ENCODE results near the gene ACTR1B. TPM values are rescaled to one million over a fixed set of nuclear protein-coding genes. Genes with fewer than 3 reads are reported as not detected.
"Not testable (repeated sequence)": the region's sequence is repeated elsewhere in the genome, so short reads cannot be mapped to it uniquely, and the experiment has no call there.

Gene ACTR1B
- total and polyA plus RNA-seq, 8 donors = 47.5 to 92.1 (median 56.7) TPM

DNA sequence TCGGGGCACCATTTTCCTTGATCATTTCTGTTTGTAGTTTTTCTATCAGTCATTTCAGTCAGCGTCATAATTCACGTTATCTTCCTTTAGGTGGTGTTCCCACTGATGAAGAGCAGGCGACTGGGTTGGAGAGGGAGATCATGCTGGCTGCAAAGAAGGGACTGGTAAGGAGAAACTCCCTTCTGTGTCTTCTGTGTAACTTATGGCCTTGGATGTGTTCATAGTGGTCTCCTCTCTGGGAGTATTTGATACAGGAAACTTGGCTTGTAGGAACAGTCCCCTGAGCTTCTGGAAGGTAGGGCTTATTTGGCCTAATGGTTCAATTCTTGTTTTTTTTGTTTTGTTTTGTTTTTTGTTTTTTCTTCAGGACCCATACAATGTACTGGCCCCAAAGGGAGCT, 16.9 kb downstream of the ACTR1B start:
- Histone ChIP-seq H3K4me1 (peaks cover 10 to 28% (median 18%) of the 10 kb centered on the region in 4 donors), H3K4me3 (peak overlapping the region; percentile 94 to 98 (median 97)), H3K27me3 (no peaks in the 10 kb centered on the region), H3K9me3 (no peaks in the 10 kb centered on the region), H3K36me3 (peaks cover 25 to 41% (median 36%) of the 10 kb centered on the region in 4 donors), H3K27ac (peak overlapping the region in 4 of 5 donors; percentile 95 to 98 (median 96))
- intact Hi-C loops (cut with DNase I; ENCODE audit: low total_unique reads) = no loop called here
- WGBS, 5 donors = 67 to 79% (median 76%) methylated on average over 4 of the region's 4 CpGs
- TF ChIP-seq POLR2AphosphoS5 (IDR thresholded peaks at IDR 0.05) (no peak), POLR2A (IDR thresholded peaks at IDR 0.05) (no peak), EP300 (IDR thresholded peaks at IDR 0.05) (no peak)
- DNase-seq = no peak

DNA sequence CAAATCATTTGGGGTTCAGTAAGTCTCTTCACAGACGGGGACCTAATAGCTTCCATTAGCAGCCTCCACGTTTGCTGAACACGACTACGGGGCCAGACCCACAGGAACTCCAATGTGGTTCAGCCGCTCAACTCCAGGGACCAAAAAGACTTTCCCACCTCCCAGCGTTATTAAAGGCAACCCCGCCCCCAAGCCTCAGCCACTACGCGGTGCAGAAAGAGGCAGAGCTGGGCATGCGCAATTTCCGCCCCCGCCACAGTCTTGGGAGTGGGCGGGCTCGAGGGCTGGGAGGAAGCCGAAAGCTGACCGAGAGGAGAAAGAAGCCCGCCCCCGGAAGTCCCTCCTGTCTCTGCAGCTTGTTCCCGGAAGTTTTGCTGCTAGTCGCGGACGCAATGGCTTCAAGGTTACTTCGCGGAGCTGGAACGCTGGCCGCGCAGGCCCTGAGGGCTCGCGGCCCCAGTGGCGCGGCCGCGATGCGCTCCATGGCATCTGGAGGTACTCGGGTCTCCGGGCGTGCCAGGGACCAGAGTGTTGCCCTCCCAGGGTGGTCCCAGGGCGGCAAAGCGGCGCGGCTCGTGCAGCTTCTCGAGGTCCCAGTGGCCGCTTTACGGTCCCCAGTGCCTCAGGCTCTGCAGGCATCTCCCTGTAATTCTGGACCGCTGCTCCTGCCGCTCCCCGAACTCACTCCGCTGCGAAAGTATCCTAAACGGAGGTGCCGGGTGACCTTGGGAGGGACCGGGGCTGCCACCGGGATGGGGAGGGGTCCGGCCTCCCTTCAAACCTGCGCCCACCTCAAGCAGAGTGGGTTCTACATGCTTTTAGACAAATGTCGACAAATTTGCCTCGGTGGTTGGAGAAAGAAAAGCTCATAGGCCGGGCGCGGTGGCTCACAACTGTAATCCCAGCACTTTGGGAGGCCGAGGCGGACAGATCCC, 17.9 kb downstream of the ACTR1B start, which contains the start of gene COX5B:
Gene COX5B (plus strand): TSS at position 368 of the 935 bp plus-strand sequence. CDS start 25 bp downstream, at position 393.
- TF ChIP-seq POLR2AphosphoS5 (IDR thresholded peaks at IDR 0.05) (peak; percentile 80 to 95 (median 94)), EP300 (IDR thresholded peaks at IDR 0.05) (no peak), POLR2A (IDR thresholded peaks at IDR 0.05) (peak in 1 of 4 donors; percentile 72)
- TF ChIP-seq, protein P1, sequence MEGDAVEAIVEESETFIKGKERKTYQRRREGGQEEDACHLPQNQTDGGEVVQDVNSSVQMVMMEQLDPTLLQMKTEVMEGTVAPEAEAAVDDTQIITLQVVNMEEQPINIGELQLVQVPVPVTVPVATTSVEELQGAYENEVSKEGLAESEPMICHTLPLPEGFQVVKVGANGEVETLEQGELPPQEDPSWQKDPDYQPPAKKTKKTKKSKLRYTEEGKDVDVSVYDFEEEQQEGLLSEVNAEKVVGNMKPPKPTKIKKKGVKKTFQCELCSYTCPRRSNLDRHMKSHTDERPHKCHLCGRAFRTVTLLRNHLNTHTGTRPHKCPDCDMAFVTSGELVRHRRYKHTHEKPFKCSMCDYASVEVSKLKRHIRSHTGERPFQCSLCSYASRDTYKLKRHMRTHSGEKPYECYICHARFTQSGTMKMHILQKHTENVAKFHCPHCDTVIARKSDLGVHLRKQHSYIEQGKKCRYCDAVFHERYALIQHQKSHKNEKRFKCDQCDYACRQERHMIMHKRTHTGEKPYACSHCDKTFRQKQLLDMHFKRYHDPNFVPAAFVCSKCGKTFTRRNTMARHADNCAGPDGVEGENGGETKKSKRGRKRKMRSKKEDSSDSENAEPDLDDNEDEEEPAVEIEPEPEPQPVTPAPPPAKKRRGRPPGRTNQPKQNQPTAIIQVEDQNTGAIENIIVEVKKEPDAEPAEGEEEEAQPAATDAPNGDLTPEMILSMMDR (IDR thresholded peaks at IDR 0.05) = no peak
- Histone ChIP-seq H3K4me1 (peaks cover 10 to 28% (median 18%) of the 10 kb centered on the region in 4 donors), H3K4me3 (peak within 1 kb of the TSS; percentile 94 to 98 (median 97)), H3K27ac (peak within 1 kb of the TSS; percentile 95 to 98 (median 96)), H3K36me3 (peaks cover 25 to 39% (median 36%) of the 10 kb centered on the region in 4 donors), H3K27me3 (no peaks in the 10 kb centered on the region), H3K9me3 (no peaks in the 10 kb centered on the region)
- WGBS, 5 donors = 0 to 3% (median 1%) methylated on average over 44 to 63 of the region's 63 CpGs
- DNase-seq = peak; percentile 99 to 100
- intact Hi-C loops (cut with DNase I; ENCODE audit: low total_unique reads) = no loop called here

DNA sequence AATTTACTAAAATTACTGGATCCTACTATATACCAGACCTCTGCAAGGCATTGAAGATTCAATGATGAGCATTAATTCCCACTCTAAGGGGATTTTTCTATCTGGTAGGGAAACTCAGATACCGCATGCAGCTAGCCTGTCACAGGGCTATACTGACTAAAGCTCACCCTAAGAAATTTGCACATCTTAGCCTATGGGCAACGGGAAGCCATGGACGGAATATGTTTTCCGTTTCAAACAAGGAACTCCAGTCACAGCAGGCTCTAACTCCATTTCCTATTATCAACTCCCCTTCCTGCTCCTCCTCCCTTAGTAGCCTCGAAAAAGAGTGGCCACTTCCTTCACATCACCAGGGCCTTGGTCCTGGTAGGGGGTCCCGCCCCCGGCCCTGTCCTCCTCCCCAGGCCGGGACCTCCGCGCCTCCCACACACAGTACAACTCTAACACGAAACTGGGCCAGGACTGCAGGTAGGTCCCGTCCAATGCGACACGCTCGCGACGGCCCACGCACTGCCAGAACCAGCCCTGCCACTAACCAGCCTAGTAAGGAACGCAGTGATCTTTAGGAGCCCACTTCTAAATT, 18.6 kb downstream of the ACTR1B start:
- Histone ChIP-seq H3K4me1 (peaks cover 10 to 28% (median 18%) of the 10 kb centered on the region in 4 donors), H3K9me3 (no peaks in the 10 kb centered on the region), H3K27me3 (peaks cover 0 to 5% (median 0%) of the 10 kb centered on the region in 3 donors), H3K36me3 (peaks cover 25 to 32% (median 32%) of the 10 kb centered on the region in 4 donors), H3K27ac (peak overlapping the region; percentile 95 to 98 (median 96)), H3K4me3 (peak overlapping the region; percentile 94 to 98 (median 97))
- WGBS, 5 donors = 6 to 10% (median 7%) methylated on average over 19 of the region's 19 CpGs
- no peak for DNase-seq
- intact Hi-C loops (cut with DNase I; ENCODE audit: low total_unique reads) = no loop called here
- TF ChIP-seq EP300 (IDR thresholded peaks at IDR 0.05) (no peak), POLR2A (IDR thresholded peaks at IDR 0.05) (no peak), POLR2AphosphoS5 (IDR thresholded peaks at IDR 0.05) (no peak)
- TF ChIP-seq, protein P1 (IDR thresholded peaks at IDR 0.05) = no peak

DNA sequence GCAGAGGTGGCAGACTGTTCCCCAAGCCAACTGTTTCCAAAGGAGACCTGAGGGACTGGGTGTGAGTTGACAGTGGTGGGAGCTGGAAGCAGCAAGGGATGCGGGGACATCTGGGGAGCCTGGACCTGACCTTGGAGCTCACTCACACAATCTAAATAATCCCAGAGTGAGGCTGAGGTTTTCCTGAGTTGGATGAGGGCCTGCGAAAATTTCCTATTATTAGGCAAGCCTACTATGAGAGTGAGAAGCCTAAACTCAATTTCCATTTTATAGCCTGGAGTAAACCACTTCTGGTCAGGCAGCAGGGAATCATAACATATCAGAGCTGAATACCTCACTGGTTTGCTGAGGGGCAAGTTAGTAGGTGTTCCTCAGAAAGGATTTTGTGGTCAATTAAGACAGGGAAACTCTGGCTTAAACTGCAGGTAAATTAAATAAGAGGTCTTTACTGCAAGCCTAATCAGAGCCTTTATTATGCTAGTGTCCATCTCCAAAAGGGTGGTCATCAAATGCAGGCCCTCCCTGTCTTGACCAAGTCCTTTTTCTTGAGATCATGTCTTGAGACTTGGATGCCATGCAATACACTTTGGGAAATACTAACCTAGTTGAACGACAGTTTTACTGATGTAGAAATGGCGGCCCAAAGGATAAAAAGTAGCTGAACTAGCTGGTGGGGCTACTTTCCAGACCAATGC, 19.7 kb downstream of the ACTR1B start:
- TF ChIP-seq EP300 (IDR thresholded peaks at IDR 0.05) (no peak), POLR2A (IDR thresholded peaks at IDR 0.05) (no peak), POLR2AphosphoS5 (IDR thresholded peaks at IDR 0.05) (no peak)
- TF ChIP-seq, protein P1 (IDR thresholded peaks at IDR 0.05) = no peak
- no peak overlapping the region for H3K4me3 ChIP-seq
- intact Hi-C loops (cut with DNase I; ENCODE audit: low total_unique reads) = no loop called here
- H3K27me3 ChIP-seq = peaks cover 0 to 13% (median 0%) of the 10 kb centered on the region in 3 donors
- WGBS, 5 donors = 94 to 98% (median 96%) methylated on average over 4 of the region's 4 CpGs
- no peaks in the 10 kb centered on the region for H3K9me3 ChIP-seq
- H3K36me3 ChIP-seq = peaks cover 19 to 22% (median 21%) of the 10 kb centered on the region in 4 donors
- H3K27ac ChIP-seq = no peak overlapping the region
- H3K4me1 ChIP-seq = peaks cover 10 to 28% (median 18%) of the 10 kb centered on the region in 4 donors
- no peak for DNase-seq

DNA sequence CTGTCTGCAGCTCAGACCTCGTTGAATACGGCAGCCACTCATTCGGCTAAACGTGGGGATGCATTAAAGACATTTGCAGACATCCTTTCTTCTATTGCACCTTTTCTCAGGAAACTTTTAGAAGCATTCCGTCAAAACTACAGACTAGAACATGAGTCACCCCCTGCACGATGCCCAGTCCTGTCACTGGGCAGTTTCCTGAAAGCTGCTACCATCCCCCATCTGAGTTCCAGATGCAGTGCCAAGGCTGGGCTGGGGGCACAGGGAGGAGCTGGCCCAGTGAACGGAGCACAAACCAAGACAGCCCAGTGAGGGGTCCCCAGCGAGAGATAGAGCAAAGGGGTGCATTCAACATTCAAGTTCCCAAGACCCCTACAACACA, 37.8 kb downstream of the ACTR1B start:
- H3K27me3 ChIP-seq; intact Hi-C loops (cut with DNase I; ENCODE audit: low total_unique reads); H3K4me3 ChIP-seq; H3K4me1 ChIP-seq; H3K9me3 ChIP-seq; H3K27ac ChIP-seq; H3K36me3 ChIP-seq; DNase-seq: not testable (repeated sequence)
- 71 to 84% (median 77%) methylated on average over 8 of the region's 8 CpGs for WGBS, 5 donors

DNA sequence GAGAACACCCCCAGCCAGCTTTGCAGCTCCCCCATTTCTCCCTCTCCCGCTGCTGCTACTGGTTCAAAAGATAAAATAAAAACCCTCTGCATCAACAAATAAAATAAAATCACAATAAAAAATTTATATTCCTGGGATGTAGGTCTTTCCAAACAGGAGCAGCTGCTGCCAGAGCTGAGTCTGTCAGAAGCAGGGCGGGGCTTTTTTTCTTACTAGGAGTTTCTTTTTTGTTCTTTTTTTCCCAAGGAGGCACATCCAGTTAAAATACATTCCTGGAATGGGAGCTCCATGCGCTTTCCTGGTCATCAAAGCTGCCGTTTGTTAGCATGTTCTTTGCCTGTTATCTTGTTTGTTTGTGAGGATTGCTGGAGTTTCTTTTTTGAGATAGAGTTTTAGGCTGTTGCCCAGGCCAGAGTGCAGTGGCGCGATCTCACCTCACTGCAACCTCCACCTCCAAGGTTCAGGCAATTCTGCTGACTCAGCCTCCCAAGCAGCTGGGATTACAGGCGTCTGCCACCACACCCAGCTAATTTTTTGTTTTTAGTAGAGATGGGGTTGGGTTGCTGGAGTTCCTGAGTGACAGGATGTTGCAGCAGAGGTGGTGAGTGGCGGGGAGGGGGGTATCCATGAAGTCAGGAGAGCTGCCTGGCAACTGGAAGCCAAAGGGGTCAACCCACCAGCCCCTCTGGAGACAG, 38.3 kb downstream of the ACTR1B start:
- H3K4me1 ChIP-seq; intact Hi-C loops (cut with DNase I; ENCODE audit: low total_unique reads); H3K27me3 ChIP-seq; H3K36me3 ChIP-seq; H3K27ac ChIP-seq; H3K9me3 ChIP-seq; DNase-seq; H3K4me3 ChIP-seq: not testable (repeated sequence)
- WGBS, 5 donors = 25 to 60% (median 42%) methylated on average over 1 to 4 of the region's 8 CpGs

DNA sequence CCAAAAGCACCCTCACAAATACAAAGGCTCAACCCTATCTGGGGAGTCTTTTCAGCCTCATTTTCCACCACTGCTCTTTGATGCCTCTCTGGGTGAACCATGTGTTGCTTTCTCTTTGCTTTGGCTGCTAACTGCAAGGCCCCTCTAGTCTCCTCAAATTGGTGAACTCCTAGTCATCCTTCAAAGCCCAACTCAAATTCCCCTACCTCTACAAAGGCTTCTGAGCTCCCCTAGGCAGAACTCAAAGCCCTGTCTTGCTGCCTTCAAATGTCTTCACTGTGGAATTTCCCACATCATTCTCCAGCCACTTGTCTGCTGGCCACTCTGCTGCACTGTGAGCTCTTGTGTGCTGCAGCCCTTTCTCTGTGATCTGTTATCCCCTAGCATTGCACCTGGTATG, 40.9 kb downstream of the ACTR1B start:
- H3K9me3 ChIP-seq; DNase-seq; H3K4me3 ChIP-seq; H3K36me3 ChIP-seq; H3K4me1 ChIP-seq; H3K27me3 ChIP-seq; intact Hi-C loops (cut with DNase I; ENCODE audit: low total_unique reads); H3K27ac ChIP-seq: not testable (repeated sequence)
